ENCODE data around the gene APOBEC4.

DNA sequence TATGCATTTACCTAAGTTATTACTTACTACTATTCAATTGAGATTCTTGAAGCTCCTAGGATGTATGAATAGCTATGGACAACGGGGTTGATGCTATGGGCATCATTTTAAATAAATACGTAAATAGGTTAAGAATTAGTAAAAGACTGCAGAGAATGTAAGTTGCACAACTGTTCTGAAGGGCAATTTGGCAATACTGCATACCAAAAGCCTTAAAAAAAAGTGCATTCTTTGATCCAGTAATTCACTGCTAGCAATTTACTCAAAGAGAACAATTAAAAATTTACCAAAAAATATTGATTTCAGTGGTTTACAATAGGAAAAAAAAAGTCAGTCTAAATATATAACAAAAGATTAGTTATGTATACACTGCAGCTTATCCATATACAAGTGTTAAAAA, 21.0 kb downstream of the APOBEC4 start:
- TF ChIP-seq, protein P1, sequence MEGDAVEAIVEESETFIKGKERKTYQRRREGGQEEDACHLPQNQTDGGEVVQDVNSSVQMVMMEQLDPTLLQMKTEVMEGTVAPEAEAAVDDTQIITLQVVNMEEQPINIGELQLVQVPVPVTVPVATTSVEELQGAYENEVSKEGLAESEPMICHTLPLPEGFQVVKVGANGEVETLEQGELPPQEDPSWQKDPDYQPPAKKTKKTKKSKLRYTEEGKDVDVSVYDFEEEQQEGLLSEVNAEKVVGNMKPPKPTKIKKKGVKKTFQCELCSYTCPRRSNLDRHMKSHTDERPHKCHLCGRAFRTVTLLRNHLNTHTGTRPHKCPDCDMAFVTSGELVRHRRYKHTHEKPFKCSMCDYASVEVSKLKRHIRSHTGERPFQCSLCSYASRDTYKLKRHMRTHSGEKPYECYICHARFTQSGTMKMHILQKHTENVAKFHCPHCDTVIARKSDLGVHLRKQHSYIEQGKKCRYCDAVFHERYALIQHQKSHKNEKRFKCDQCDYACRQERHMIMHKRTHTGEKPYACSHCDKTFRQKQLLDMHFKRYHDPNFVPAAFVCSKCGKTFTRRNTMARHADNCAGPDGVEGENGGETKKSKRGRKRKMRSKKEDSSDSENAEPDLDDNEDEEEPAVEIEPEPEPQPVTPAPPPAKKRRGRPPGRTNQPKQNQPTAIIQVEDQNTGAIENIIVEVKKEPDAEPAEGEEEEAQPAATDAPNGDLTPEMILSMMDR (IDR thresholded peaks at IDR 0.05) = no peak
- TF ChIP-seq EZH2 (IDR thresholded peaks at IDR 0.05) = no peak

All from neural progenitor cell (in vitro differentiated cells).